H1 (cell line): Measurements from ENCODE around the gene SLC2A1. TPM values are rescaled to one million over a fixed set of nuclear protein-coding genes. Genes with fewer than 3 reads are reported as not detected.
A peak's percentile ranks its signal among the peaks of the same experiment; 100 is the strongest.

Source experiments
- CTCF ChIA-PET: fragments of 300-600 bp; sonication (Branson Sonifier 250); formaldehyde crosslinking; loops from one replicate; lab custom pipeline; 2021; ENCODE audit not compliant: partially characterized antibody; lab: Charles Lee
- POLR2A ChIA-PET: fragments of 300-600 bp; sonication (Branson Sonifier 250); formaldehyde crosslinking; loops from one replicate; lab custom pipeline; 2021; ENCODE audit warnings: inconsistent platforms; ENCODE audit not compliant: partially characterized antibody; lab: Charles Lee
- DNase-seq, 2 experiments: peaks; one replicate each; pipeline versions ENCODE4 v3.0.0 to v3.0.0-alpha.2; 2010 to 2022; ENCODE audit warnings: low spot score in 2 of 2, low read depth in 1 of 2, mixed read lengths in 1 of 2
- FAIRE-seq: peaks from 2 replicates; lab custom pipeline; 2011; peaks lifted over from hg19 to GRCh38; lab: Jason Lieb, UNC
- H2AFZ ChIP-seq: 2 replicates; pipeline ENCODE4 v1.8.1; 2012; ENCODE audit warnings: low read length, inconsistent platforms
- H2AK5ac ChIP-seq: 2 replicates; pipeline ENCODE4 v1.6.1; 2013; ENCODE audit warnings: low read depth, low read length
- H2BK120ac ChIP-seq: replicated peaks from 2 replicates; pipeline ENCODE3; 2013; ENCODE audit warnings: low read depth, low read length, inconsistent platforms
- H2BK12ac ChIP-seq: 2 replicates; pipeline ENCODE4 v1.6.1; 2013; ENCODE audit warnings: low read depth, low read length
- H2BK15ac ChIP-seq: 2 replicates; pipeline ENCODE4 v1.6.1; 2013; ENCODE audit warnings: low read length
- H2BK20ac ChIP-seq: 2 replicates; pipeline ENCODE4 v1.6.1; 2013; ENCODE audit warnings: low read length
- H2BK5ac ChIP-seq: 2 replicates; pipeline ENCODE4 v1.6.1; 2013; ENCODE audit warnings: low read depth, low read length
- H3K14ac ChIP-seq: 2 replicates; pipeline ENCODE4 v1.6.1; 2013; ENCODE audit warnings: inconsistent platforms; ENCODE audit not compliant: insufficient read length
- H3K18ac ChIP-seq: 2 replicates; pipeline ENCODE4 v1.6.1; 2013; ENCODE audit warnings: low read length; ENCODE audit errors: extremely low read depth
- H3K23ac ChIP-seq: 2 replicates; pipeline ENCODE4 v1.6.1; 2013; ENCODE audit warnings: inconsistent platforms; ENCODE audit not compliant: insufficient read length
- H3K23me2 ChIP-seq: 2 replicates; pipeline ENCODE4 v1.6.1; 2013; ENCODE audit warnings: low read depth, low read length
- H3K27ac ChIP-seq: 2 replicates; pipeline ENCODE4 v1.6.1; 2011; ENCODE audit warnings: low read depth, low read length, inconsistent platforms
- H3K27me3 ChIP-seq, 4 experiments: replicated peaks in 1 of 4; 1 replicate in 1 of 4; 2 replicates in 3 of 4; pipeline versions ENCODE4 v1.6.1 to v1.8.1; 2011 to 2013; ENCODE audit warnings: low read length in 3 of 4, mild to moderate bottlenecking in 3 of 4, inconsistent platforms in 2 of 4, mixed read lengths in 2 of 4, moderate library complexity in 1 of 4; ENCODE audit not compliant: control insufficient read depth in 3 of 4, insufficient read depth in 3 of 4; ENCODE audit errors: extremely low read depth in 1 of 4
- H3K36me3 ChIP-seq, 4 experiments: 2 replicates each; pipeline versions ENCODE4 v1.6.1 to v1.8.1; 2011 to 2013; ENCODE audit warnings: mild to moderate bottlenecking in 4 of 4, low read length in 3 of 4, moderate library complexity in 2 of 4, control low read depth in 1 of 4, inconsistent platforms in 1 of 4; ENCODE audit not compliant: insufficient read depth in 4 of 4, control insufficient read depth in 2 of 4
- H3K4ac ChIP-seq: replicated peaks from 2 replicates; pipeline ENCODE3; 2013; ENCODE audit warnings: low read length, low read depth, mixed read lengths, inconsistent platforms; ENCODE audit not compliant: insufficient read length
- H3K4me1 ChIP-seq, 4 experiments: replicated peaks in 1 of 4; 1 replicate in 1 of 4; 2 replicates in 3 of 4; pipeline versions ENCODE4 v1.6.1 to v1.8.1; 2011 to 2013; ENCODE audit warnings: low read length in 3 of 4, inconsistent platforms in 2 of 4, mixed read lengths in 1 of 4; ENCODE audit not compliant: insufficient read depth in 4 of 4, control insufficient read depth in 3 of 4
- H3K4me2 ChIP-seq, 2 experiments: 2 replicates each; pipeline versions ENCODE4 v1.6.1 to v1.8.1; 2011 to 2013; ENCODE audit warnings: low read depth in 2 of 2, low read length in 2 of 2, control low read depth in 1 of 2, inconsistent platforms in 1 of 2, mild to moderate bottlenecking in 1 of 2; ENCODE audit not compliant: insufficient read depth in 1 of 2
- H3K4me3 ChIP-seq, 4 experiments: fragments of 200-600, 300-600 bp in 1 of 4; sonication (generic), shearing (Covaris generic), sonication (Bioruptor Twin) in 1 of 4; 2 replicates each; pipeline versions ENCODE4 v1.5.1 to v1.8.1; 2011 to 2016; ENCODE audit warnings: low read length in 4 of 4, low read depth in 3 of 4, control low read depth in 2 of 4, inconsistent platforms in 2 of 4, mild to moderate bottlenecking in 2 of 4, mixed read lengths in 1 of 4, moderate library complexity in 1 of 4; ENCODE audit not compliant: insufficient read depth in 2 of 4; ENCODE audit errors: extremely low read depth in 1 of 4
- H3K56ac ChIP-seq: replicated peaks from 2 replicates; pipeline ENCODE3; 2013; ENCODE audit warnings: low read depth, mild to moderate bottlenecking, mixed read lengths, low read length, inconsistent platforms; ENCODE audit not compliant: insufficient read length
- H3K79me1 ChIP-seq: 2 replicates; pipeline ENCODE4 v1.6.1; 2013; ENCODE audit warnings: low read depth, low read length, control low read depth
- H3K79me2 ChIP-seq, 2 experiments: 2 replicates each; pipeline versions ENCODE4 v1.6.1 to v1.8.1; 2012 to 2013; ENCODE audit warnings: low read length in 2 of 2, mild to moderate bottlenecking in 2 of 2, inconsistent platforms in 1 of 2; ENCODE audit not compliant: insufficient read depth in 2 of 2, control insufficient read depth in 1 of 2
- H3K9ac ChIP-seq, 4 experiments: replicated peaks in 1 of 4; 1 replicate in 1 of 4; 2 replicates in 3 of 4; pipeline versions ENCODE4 v1.6.1 to v1.8.1; 2011 to 2013; ENCODE audit warnings: low read depth in 3 of 4, low read length in 3 of 4, control low read depth in 2 of 4, mild to moderate bottlenecking in 2 of 4, moderate library complexity in 2 of 4, inconsistent platforms in 1 of 4; ENCODE audit errors: extremely low read depth in 1 of 4
- H3K9me3 ChIP-seq, 2 experiments: 2 replicates each; pipeline versions ENCODE4 v1.6.1 to v1.8.1; 2012 to 2013; ENCODE audit warnings: mild to moderate bottlenecking in 2 of 2, moderate library complexity in 2 of 2, control low read depth in 1 of 2, inconsistent platforms in 1 of 2, low read depth in 1 of 2, low read length in 1 of 2, mixed read lengths in 1 of 2; ENCODE audit not compliant: insufficient read depth in 2 of 2
- H4K20me1 ChIP-seq, 2 experiments: replicated peaks in 1 of 2; 2 replicates each; pipeline versions ENCODE3 to v1.8.1; 2011 to 2013; ENCODE audit warnings: inconsistent platforms in 2 of 2, low read length in 2 of 2, mild to moderate bottlenecking in 1 of 2; ENCODE audit not compliant: insufficient read depth in 2 of 2, control insufficient read depth in 1 of 2
- H4K5ac ChIP-seq: 2 replicates; pipeline ENCODE4 v1.6.1; 2013; ENCODE audit warnings: low read length, low read depth, mixed read lengths, inconsistent platforms; ENCODE audit not compliant: insufficient read length
- H4K8ac ChIP-seq: 2 replicates; pipeline ENCODE4 v1.8.0; 2013; ENCODE audit warnings: mild to moderate bottlenecking, moderate library complexity, low read length, inconsistent platforms; ENCODE audit not compliant: insufficient read depth; ENCODE audit errors: extremely low read depth
- H4K91ac ChIP-seq: replicated peaks from 2 replicates; pipeline ENCODE3; 2013; ENCODE audit warnings: low read length, mixed read lengths, inconsistent platforms; ENCODE audit not compliant: insufficient read length
- CREB1 ChIP-seq: IDR thresholded peaks from 2 replicates; pipeline ENCODE4 v1.6.1; 2012; ENCODE audit warnings: inconsistent platforms
- EZH2 ChIP-seq: fragments of 200-600 bp; sonication (generic); IDR thresholded peaks from 2 replicates; pipeline ENCODE4 v1.7.1; 2012; ENCODE audit warnings: low read depth, mild to moderate bottlenecking, moderate library complexity, low read length, inconsistent platforms; ENCODE audit not compliant: severe bottlenecking
- RBBP5 ChIP-seq: IDR thresholded peaks from 2 replicates; pipeline ENCODE4 v1.7.1; 2012; ENCODE audit warnings: low read depth, mild to moderate bottlenecking, inconsistent platforms, low read length, moderate library complexity, borderline replicate concordance
- TAF1 ChIP-seq: IDR thresholded peaks from 2 replicates; pipeline ENCODE4 v1.6.1; 2011; ENCODE audit warnings: mild to moderate bottlenecking, low read depth, low read length
- TAF7 ChIP-seq: optimal IDR thresholded peaks from 2 replicates; pipeline ENCODE3; 2011; ENCODE audit warnings: low read depth, mild to moderate bottlenecking, inconsistent platforms, low read length, moderate library complexity, borderline replicate concordance
- TBP ChIP-seq: IDR thresholded peaks from 2 replicates; pipeline ENCODE4 v1.6.1; 2011; ENCODE audit warnings: low read depth, low read length, improper control_type of control experiment
- ZNF274 ChIP-seq: IDR thresholded peaks from 2 replicates; pipeline ENCODE4 v1.7.0; 2012; ENCODE audit warnings: low read length, borderline replicate concordance; ENCODE audit errors: extremely low read depth
- WGBS, 2 experiments: shearing (Covaris generic) in 1 of 2; methylation state at CpG; one replicate each; pipeline versions ENCODE4 v1.1.6 to v1.1.7; 2013 to 2015; ENCODE audit warnings: low lambda C conversion rate in 2 of 2, mixed read lengths in 2 of 2, inconsistent platforms in 1 of 2, low coverage in 1 of 2, missing lambda C conversion rate in 1 of 2; ENCODE audit not compliant: insufficient replicate concordance in 2 of 2, insufficient coverage in 1 of 2, insufficient read length in 1 of 2; ENCODE audit errors: extremely low coverage in 1 of 2, missing lambda C conversion rate in 1 of 2; 5-methylcytosine and 5-hydroxymethylcytosine counted together
- polyA plus RNA-seq, 7 experiments: library from polyadenylated mRNA; depleted of rRNA in 3 of 7; stranded (reverse) in 5 of 7; unstranded in 2 of 7; fragments of >200 nt in 5 of 7; fragments of 200-250 nt in 2 of 7; gene quantifications; 1 replicate in 5 of 7; 2 replicates in 1 of 7; 4 replicates in 1 of 7; pipeline versions ENCODE4 v1.2.1 to v1.2.3, GENCODE V29; 2011 to 2013; ENCODE audit warnings: missing spikeins in 2 of 7, mixed read lengths in 2 of 7
- total RNA-seq: library from RNA; stranded (reverse); fragmentation: NEBNext Ultra II Directional; extraction: Animal tissue kit (Norgen Biotek cat#: 25700); gene quantifications from 2 replicates; pipeline ENCODE4 v1.2.1, GENCODE V29; 2021
- TF ChIP-seq, protein P1 (sequence below): IDR thresholded peaks from 2 replicates; pipeline ENCODE4 v1.6.1; 2012; ENCODE audit warnings: inconsistent platforms

The SLC2A1 gene
- total and polyA plus RNA-seq, 2 of the 8 experiments (the other 6 are each of a cell fraction or from before 2014, with no cell fraction given), result 230 to 308 TPM

DNA sequence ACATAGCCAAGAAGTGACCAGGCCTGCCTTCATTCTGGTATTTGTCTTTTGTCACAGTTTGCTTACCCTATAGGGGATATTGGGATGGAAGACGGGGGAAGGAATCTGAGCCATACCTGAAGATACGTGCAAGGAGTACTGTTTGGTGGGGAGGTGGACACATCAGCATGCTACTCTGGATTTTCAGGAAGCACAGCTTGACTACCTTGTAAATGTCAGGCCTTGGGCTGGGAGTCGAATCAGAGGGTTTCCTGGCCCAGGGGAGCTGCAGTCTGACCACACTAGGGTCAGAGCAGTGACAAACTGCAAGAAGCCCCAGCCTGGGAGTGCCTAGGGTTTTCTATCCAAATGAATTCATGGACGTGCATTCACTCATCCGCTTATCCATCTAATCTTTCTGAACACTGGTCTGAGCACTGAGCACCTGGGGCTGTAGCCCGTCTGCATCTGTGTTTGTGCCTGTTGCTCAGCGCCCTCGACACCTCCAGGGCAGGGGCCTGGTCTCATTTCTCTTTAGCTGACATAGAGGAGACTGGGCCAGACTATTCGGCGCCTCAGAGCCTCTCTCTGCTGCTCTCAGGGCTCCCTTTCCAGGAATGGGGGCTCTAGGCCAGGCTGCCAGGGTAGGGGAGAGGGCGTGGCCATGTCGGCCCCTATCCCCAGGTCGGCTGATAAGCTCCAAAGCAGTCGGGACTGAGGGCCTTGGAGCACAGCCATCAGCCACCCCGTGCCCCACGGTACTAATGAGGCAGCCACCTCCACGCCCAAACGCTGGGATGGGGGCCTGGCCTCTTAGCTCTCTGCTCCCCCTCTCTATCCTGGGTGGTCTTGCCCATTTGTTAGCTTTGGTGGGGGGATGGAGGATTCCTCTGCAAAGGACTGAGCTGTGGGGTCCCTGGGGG lies 47.0 kb upstream of the SLC2A1 start:
- Histone ChIP-seq H3K79me1 (no peaks in the 10 kb centered on the region), H3K23ac (no peak overlapping the region), H2AK5ac (peak overlapping the region; percentile 100), H3K79me2 (no peaks in the 10 kb centered on the region), H2AFZ (no peak overlapping the region), H3K27ac (0 out of 2 replicates have a peak overlapping the region, but pooled peaks have one; percentile 13), H3K4ac (peak overlapping the region; percentile 100), H3K9ac (no peak overlapping the region), H2BK12ac (peak overlapping the region; percentile 100), H2BK15ac (no peak overlapping the region), H2BK20ac (peak overlapping the region; percentile 100), H3K14ac (no peak overlapping the region), H3K36me3 (no peaks in the 10 kb centered on the region), H3K23me2 (no peaks in the 10 kb centered on the region; the same call in 1 of the 2 replicates), H4K91ac (peak overlapping the region; percentile 99), H2BK120ac (peak overlapping the region; percentile 16), H3K4me2 (peak overlapping the region; percentile 1 to 55; a peak in 2 of 4 replicates), H2BK5ac (peak overlapping the region; percentile 99), H3K9me3 (no peaks in the 10 kb centered on the region), H3K18ac (peak overlapping the region; percentile 100), H3K4me3 (no peak overlapping the region), H3K4me1 (peaks cover 21 to 41% (median 28%) of the 10 kb centered on the region in 4 experiments), H4K5ac (peak overlapping the region; percentile 38), H3K56ac (peak overlapping the region; percentile 62), H3K27me3 (no peaks in the 10 kb centered on the region), H4K20me1 (no peaks in the 10 kb centered on the region), H4K8ac (peak overlapping the region; percentile 88)
- FAIRE-seq, result no peak
- TF ChIP-seq CREB1 (no peak), TBP (0 out of 2 replicates have a peak, but pooled peaks have one; percentile 30), TAF7 (peak; percentile 21), TAF1 (0 out of 2 replicates have a peak, but pooled peaks have one; percentile 10), ZNF274 (no peak), EZH2 (no peak), RBBP5 (no peak)
- TF ChIP-seq, protein P1, sequence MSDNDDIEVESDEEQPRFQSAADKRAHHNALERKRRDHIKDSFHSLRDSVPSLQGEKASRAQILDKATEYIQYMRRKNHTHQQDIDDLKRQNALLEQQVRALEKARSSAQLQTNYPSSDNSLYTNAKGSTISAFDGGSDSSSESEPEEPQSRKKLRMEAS, result 0 out of 2 replicates have a peak, but pooled peaks have one; percentile 6
- CTCF ChIA-PET, result interaction anchor here (0.6 to 2.0 kb wide), 9 partner anchors 9 to 91 kb away, joined by 3 to 7 read pairs (median 4); no protein-coding TSS in a partner anchor
- peak in 1 of 2 experiments; percentile 68 for DNase-seq
- WGBS, 2 experiments, result 64% methylated on average over 18 of the region's 18 CpGs; no CpG with 5 or more reads in 1 of the 2 experiments
- POLR2A ChIA-PET, result interaction anchor here (0.8 to 7.6 kb wide), 9 partner anchors 10 to 219 kb away, joined by 3 to 140 read pairs (median 5); partner anchors contain the start of gene SLC2A1
